HG02970 (cell line): ENCODE results near the gene HECTD2.
"Not testable (repeated sequence)": the region's sequence is repeated elsewhere in the genome, so short reads cannot be mapped to it uniquely, and the experiment has no call there.

Experiments
- ATAC-seq: cut with Tn5 transposase; IDR thresholded peaks from one replicate; pipeline ENCODE4 v1.9.1; 2021; ENCODE audit warnings: mild to moderate bottlenecking, moderate library complexity, moderate number of reproducible peaks; ENCODE audit not compliant: unreplicated experiment, low FRiP score

The HECTD2 gene

GRCh38 chr10:91409869-91410637, at the start of gene HECTD2:
Gene HECTD2, plus strand, starts transcription at chr10:91410344. Its CDS starts 95 bp downstream, at chr10:91410439.
- ATAC-seq = peak; percentile 91

GRCh38 chr10:91360461-91360860, 49.7 kb upstream of the HECTD2 start:
- no peak for ATAC-seq

- ATAC-seq = not testable (repeated sequence)
Observed at GRCh38 chr10:91365519-91365918, 44.6 kb upstream of the HECTD2 start.

- ATAC-seq = no peak
Observed at GRCh38 chr10:91366704-91367103, 43.4 kb upstream of the HECTD2 start.

- no peak for ATAC-seq
Observed at GRCh38 chr10:91367127-91367531, 43.0 kb upstream of the HECTD2 start.

- ATAC-seq = no peak
Observed at GRCh38 chr10:91367558-91367957, 42.6 kb upstream of the HECTD2 start.

- not testable (repeated sequence) for ATAC-seq
Observed at GRCh38 chr10:91369978-91370589, 40.1 kb upstream of the HECTD2 start.

GRCh38 chr10:91374052-91374451, 36.1 kb upstream of the HECTD2 start:
- ATAC-seq = no peak

GRCh38 chr10:91378061-91378460, 32.1 kb upstream of the HECTD2 start:
- ATAC-seq = no peak

GRCh38 chr10:91380873-91381256, 29.3 kb upstream of the HECTD2 start:
- no peak for ATAC-seq

GRCh38 chr10:91381257-91381891, 28.8 kb upstream of the HECTD2 start:
- no peak for ATAC-seq

- ATAC-seq = no peak
Observed at GRCh38 chr10:91385306-91386085, 24.6 kb upstream of the HECTD2 start.

- ATAC-seq = no peak
Observed at GRCh38 chr10:91389636-91390512, 20.3 kb upstream of the HECTD2 start.

GRCh38 chr10:91390513-91390825, 19.7 kb upstream of the HECTD2 start:
- not testable (repeated sequence) for ATAC-seq

GRCh38 chr10:91391920-91392319, 18.2 kb upstream of the HECTD2 start:
- ATAC-seq = no peak

GRCh38 chr10:91406322-91406721, 3.8 kb upstream of the HECTD2 start:
- no peak for ATAC-seq

- ATAC-seq = peak; percentile 3
Observed at GRCh38 chr10:91409069-91409868, 875 bp upstream of the HECTD2 start.

GRCh38 chr10:91410638-91411371, 661 bp downstream of the HECTD2 start:
- ATAC-seq = no peak

GRCh38 chr10:91411621-91412020, 1.5 kb downstream of the HECTD2 start:
- no peak for ATAC-seq
